Measurements from ENCODE around the gene NPAS2. TPM values are rescaled to one million over a fixed set of nuclear protein-coding genes. Genes with fewer than 3 reads are reported as not detected.

Gene NPAS2
- polyA plus RNA-seq, 3 donors from 2014 or later: not detected

GRCh38 chr2:100972452-100972851, 152.5 kb downstream of the NPAS2 start:
- Mint-ChIP-seq H3K9me3 (no peaks in the 10 kb centered on the region), H3K36me3 (no peaks in the 10 kb centered on the region), H3K27ac (no peak overlapping the region), H3K27me3 (ENCODE audit: low read depth in 3 of 3) (peaks cover 0 to 5% (median 0%) of the 10 kb centered on the region in 3 donors), H3K4me1 (no peaks in the 10 kb centered on the region), H3K4me3 (no peak overlapping the region)
- no peak for DNase-seq

GRCh38 chr2:100974712-100975520, 155.0 kb downstream of the NPAS2 start:
- no peak for DNase-seq
- Mint-ChIP-seq H3K27me3 (ENCODE audit: low read depth in 3 of 3) (peaks cover 0 to 5% (median 0%) of the 10 kb centered on the region in 3 donors), H3K9me3 (no peaks in the 10 kb centered on the region), H3K36me3 (no peaks in the 10 kb centered on the region), H3K4me1 (no peaks in the 10 kb centered on the region), H3K27ac (no peak overlapping the region), H3K4me3 (no peak overlapping the region)

DNA sequence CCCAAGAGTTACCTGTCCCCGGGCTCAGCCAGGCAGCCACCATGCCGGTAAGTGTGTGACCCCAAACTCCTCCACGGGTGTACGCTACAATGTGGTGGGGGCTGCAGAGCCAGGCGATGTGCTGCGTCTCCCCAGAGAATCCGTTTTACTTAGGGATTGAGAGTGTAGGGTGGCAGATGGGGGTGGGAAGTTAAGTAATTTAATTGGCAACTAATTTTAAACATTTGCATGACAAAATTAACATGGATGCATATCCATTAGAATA, 155.5 kb downstream of the NPAS2 start:
- no peak overlapping the region for H3K27ac Mint-ChIP-seq
- H3K4me3 Mint-ChIP-seq: no peak overlapping the region
- H3K9me3 Mint-ChIP-seq: no peaks in the 10 kb centered on the region
- no peak for DNase-seq
- H3K27me3 Mint-ChIP-seq (ENCODE audit: low read depth in 3 of 3): peaks cover 0 to 5% (median 0%) of the 10 kb centered on the region in 3 donors
- H3K36me3 Mint-ChIP-seq: no peaks in the 10 kb centered on the region
- H3K4me1 Mint-ChIP-seq: no peaks in the 10 kb centered on the region

GRCh38 chr2:100976061-100976460, 156.1 kb downstream of the NPAS2 start:
- H3K27me3 Mint-ChIP-seq (ENCODE audit: low read depth in 3 of 3): peaks cover 0 to 5% (median 2%) of the 10 kb centered on the region in 3 donors

GRCh38 chr2:100976645-100977391, 156.9 kb downstream of the NPAS2 start:
- DNase-seq: no peak
- Mint-ChIP-seq H3K4me1 (no peaks in the 10 kb centered on the region), H3K36me3 (no peaks in the 10 kb centered on the region), H3K9me3 (no peaks in the 10 kb centered on the region), H3K4me3 (no peak overlapping the region), H3K27ac (peak overlapping the region in 1 of 6 donors; percentile 41), H3K27me3 (ENCODE audit: low read depth in 3 of 3) (peaks cover 0 to 5% (median 2%) of the 10 kb centered on the region in 3 donors)

More at GRCh38 chr2:100976061-100976460, 156.1 kb downstream of the NPAS2 start:
- H3K36me3 Mint-ChIP-seq: no peaks in the 10 kb centered on the region
- H3K4me1 Mint-ChIP-seq: no peaks in the 10 kb centered on the region
- DNase-seq: no peak
- no peak overlapping the region for H3K4me3 Mint-ChIP-seq
- no peak overlapping the region for H3K27ac Mint-ChIP-seq
- H3K9me3 Mint-ChIP-seq: no peaks in the 10 kb centered on the region

- no peaks in the 10 kb centered on the region for H3K36me3 Mint-ChIP-seq
These were observed 157.6 kb downstream of the NPAS2 start for GRCh38 chr2:100977511-100977910.

GRCh38 chr2:100978582-100979191, 158.7 kb downstream of the NPAS2 start:
- peaks cover 0 to 5% (median 2%) of the 10 kb centered on the region in 3 donors for H3K27me3 Mint-ChIP-seq (ENCODE audit: low read depth in 3 of 3)
- no peaks in the 10 kb centered on the region for H3K4me1 Mint-ChIP-seq
- no peak for DNase-seq
- H3K4me3 Mint-ChIP-seq: no peak overlapping the region
- no peaks in the 10 kb centered on the region for H3K36me3 Mint-ChIP-seq
- H3K27ac Mint-ChIP-seq: no peak overlapping the region
- H3K9me3 Mint-ChIP-seq: no peaks in the 10 kb centered on the region

More at GRCh38 chr2:100977511-100977910, 157.6 kb downstream of the NPAS2 start:
- no peaks in the 10 kb centered on the region for H3K9me3 Mint-ChIP-seq
- H3K4me3 Mint-ChIP-seq: no peak overlapping the region
- H3K27ac Mint-ChIP-seq: no peak overlapping the region
- no peak for DNase-seq
- H3K27me3 Mint-ChIP-seq (ENCODE audit: low read depth in 3 of 3): peaks cover 0 to 5% (median 2%) of the 10 kb centered on the region in 3 donors
- H3K4me1 Mint-ChIP-seq: no peaks in the 10 kb centered on the region

- Mint-ChIP-seq H3K4me3 (no peak overlapping the region), H3K27me3 (ENCODE audit: low read depth in 3 of 3) (peaks cover 0 to 7% (median 0%) of the 10 kb centered on the region in 3 donors), H3K9me3 (no peaks in the 10 kb centered on the region), H3K4me1 (no peaks in the 10 kb centered on the region), H3K27ac (no peak overlapping the region), H3K36me3 (no peaks in the 10 kb centered on the region)
- DNase-seq: no peak
These were observed 160.1 kb downstream of the NPAS2 start for GRCh38 chr2:100980046-100980445.

- Mint-ChIP-seq H3K27ac (no peak overlapping the region), H3K4me3 (no peak overlapping the region), H3K4me1 (no peaks in the 10 kb centered on the region), H3K27me3 (ENCODE audit: low read depth in 3 of 3) (peaks cover 0 to 9% (median 0%) of the 10 kb centered on the region in 3 donors), H3K9me3 (no peaks in the 10 kb centered on the region), H3K36me3 (no peaks in the 10 kb centered on the region)
- no peak for DNase-seq
These were observed 161.1 kb downstream of the NPAS2 start for GRCh38 chr2:100981011-100981410.

DNA sequence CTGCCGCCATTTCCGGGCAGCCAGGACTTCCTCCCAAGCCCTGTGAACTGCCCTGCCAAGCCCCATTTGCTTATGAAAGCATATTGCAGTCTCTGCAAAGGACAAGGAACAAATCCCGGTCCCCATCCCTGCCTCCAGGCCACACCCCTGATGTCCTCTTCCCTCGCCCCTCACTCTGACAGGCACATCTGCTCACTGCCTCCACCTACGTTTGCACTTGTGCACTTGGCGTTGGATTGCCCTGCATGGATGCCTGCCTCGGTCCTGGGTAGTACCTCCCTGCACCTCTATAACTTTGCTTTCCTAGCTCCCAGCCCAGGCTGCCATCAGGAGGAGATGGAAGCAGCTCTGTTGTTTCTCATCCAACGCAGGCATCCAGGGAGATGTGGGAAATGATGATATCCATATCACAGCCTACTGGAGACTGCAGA, 162.5 kb downstream of the NPAS2 start:
- Mint-ChIP-seq H3K36me3 (no peaks in the 10 kb centered on the region), H3K27ac (no peak overlapping the region), H3K4me3 (no peak overlapping the region), H3K9me3 (no peaks in the 10 kb centered on the region), H3K27me3 (ENCODE audit: low read depth in 3 of 3) (peaks cover 0 to 9% (median 0%) of the 10 kb centered on the region in 3 donors), H3K4me1 (no peaks in the 10 kb centered on the region)
- DNase-seq: no peak

GRCh38 chr2:100983201-100983600, 163.3 kb downstream of the NPAS2 start:
- Mint-ChIP-seq H3K4me3 (no peak overlapping the region), H3K36me3 (no peaks in the 10 kb centered on the region), H3K27me3 (ENCODE audit: low read depth in 3 of 3) (peaks cover 0 to 9% (median 0%) of the 10 kb centered on the region in 3 donors), H3K9me3 (no peaks in the 10 kb centered on the region), H3K27ac (no peak overlapping the region), H3K4me1 (no peaks in the 10 kb centered on the region)
- no peak for DNase-seq

GRCh38 chr2:100983684-100984310, 163.9 kb downstream of the NPAS2 start:
- H3K27ac Mint-ChIP-seq: no peak overlapping the region
- no peak overlapping the region for H3K4me3 Mint-ChIP-seq
- H3K36me3 Mint-ChIP-seq: no peaks in the 10 kb centered on the region
- H3K4me1 Mint-ChIP-seq: no peaks in the 10 kb centered on the region
- no peaks in the 10 kb centered on the region for H3K9me3 Mint-ChIP-seq
- DNase-seq: no peak
- H3K27me3 Mint-ChIP-seq (ENCODE audit: low read depth in 3 of 3): peaks cover 0 to 9% (median 2%) of the 10 kb centered on the region in 3 donors

DNA sequence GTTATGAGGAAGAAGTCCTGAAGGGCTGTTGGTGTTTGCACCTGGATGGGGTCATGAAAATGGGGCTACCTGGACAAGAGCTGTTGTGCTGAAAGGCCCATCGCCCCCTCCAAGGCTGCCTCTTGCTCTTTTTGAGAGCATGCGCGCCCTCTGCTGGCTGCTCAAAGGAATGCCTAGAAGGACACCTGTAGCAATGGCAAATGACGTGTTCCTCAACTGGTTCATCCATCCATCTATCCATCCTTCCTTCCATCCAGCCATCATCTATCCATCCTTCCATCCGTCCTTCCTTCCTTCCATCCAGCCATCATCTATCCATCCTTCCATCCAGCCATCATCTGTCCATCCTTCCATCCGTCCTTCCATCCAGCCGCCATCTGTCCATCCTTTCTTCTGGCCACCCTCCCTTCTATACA, 165.0 kb downstream of the NPAS2 start:
- H3K27ac Mint-ChIP-seq: peak overlapping the region in 1 of 6 donors; percentile 4
- H3K4me3 Mint-ChIP-seq: no peak overlapping the region
- peaks cover 0 to 9% (median 5%) of the 10 kb centered on the region in 3 donors for H3K27me3 Mint-ChIP-seq (ENCODE audit: low read depth in 3 of 3)
- peak; percentile 53 to 65 (median 60) for DNase-seq
- no peaks in the 10 kb centered on the region for H3K4me1 Mint-ChIP-seq
- no peaks in the 10 kb centered on the region for H3K36me3 Mint-ChIP-seq
- no peaks in the 10 kb centered on the region for H3K9me3 Mint-ChIP-seq

GRCh38 chr2:100986157-100986556, 166.2 kb downstream of the NPAS2 start:
- H3K4me1 Mint-ChIP-seq: no peaks in the 10 kb centered on the region
- H3K27ac Mint-ChIP-seq: no peak overlapping the region
- H3K4me3 Mint-ChIP-seq: no peak overlapping the region
- no peaks in the 10 kb centered on the region for H3K9me3 Mint-ChIP-seq
- no peaks in the 10 kb centered on the region for H3K36me3 Mint-ChIP-seq
- H3K27me3 Mint-ChIP-seq (ENCODE audit: low read depth in 3 of 3): peaks cover 0 to 7% (median 5%) of the 10 kb centered on the region in 3 donors
- DNase-seq: no peak
